Measurements from ENCODE around the gene ALKAL2.

ALKAL2 gene

DNA sequence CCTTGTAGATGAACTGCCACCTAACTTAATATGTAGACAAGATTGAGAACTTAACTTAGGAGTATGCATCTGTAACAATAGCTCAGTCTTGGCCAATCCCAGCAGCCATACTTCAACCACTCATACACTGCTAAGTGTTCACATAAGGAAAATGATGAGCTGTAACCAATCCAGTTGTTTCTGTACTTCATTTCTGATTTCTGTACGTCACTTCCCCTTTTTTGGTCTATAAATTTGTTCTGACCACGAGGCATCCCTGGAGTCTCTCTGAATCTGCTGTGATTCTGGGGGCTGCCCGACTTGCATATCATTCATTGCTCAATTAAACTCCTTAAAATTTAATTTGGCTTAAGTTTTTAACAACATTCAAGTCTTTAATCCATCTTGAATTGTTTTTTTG is 30.5 kb downstream of the ALKAL2 start:
- Histone ChIP-seq H3K4me1 (ENCODE audit: control insufficient read depth in 2 of 2, insufficient read depth in 1 of 2, low read depth in 1 of 2, low read length in 2 of 2) (no peaks in the 10 kb centered on the region), H2BK5ac (ENCODE audit: low read length) (no peak overlapping the region), H3K27ac (replicated peaks; ENCODE audit: low read length) (no peak overlapping the region), H4K91ac (ENCODE audit: low read depth, low read length, poor library complexity) (no peak overlapping the region), H2BK120ac (ENCODE audit: low read depth, low read length) (no peak overlapping the region), H3K79me1 (ENCODE audit: low read depth, low read length) (no peaks in the 10 kb centered on the region), H3K9me3 (replicated peaks in 1 of 2; ENCODE audit: control insufficient read depth in 2 of 2, insufficient read depth in 1 of 2, low read depth in 1 of 2, low read length in 2 of 2) (peaks cover 8 to 48% of the 10 kb centered on the region in 2 donors), H3K9ac (ENCODE audit: low read depth, low read length, poor library complexity) (no peak overlapping the region), H3K4me3 (ENCODE audit: low read length in 2 of 2) (no peak overlapping the region), H3K36me3 (replicated peaks in 1 of 2; ENCODE audit: control insufficient read depth in 2 of 2, insufficient read depth in 2 of 2, low read length in 2 of 2) (peaks cover 0 to 41% of the 10 kb centered on the region in 2 donors), H2BK12ac (ENCODE audit: low read length) (no peak overlapping the region), H2BK15ac (ENCODE audit: low read length) (no peak overlapping the region), H3K14ac (ENCODE audit: low read length) (no peak overlapping the region), H3K4me2 (ENCODE audit: insufficient read depth, low read length, poor library complexity, severe bottlenecking) (no peak overlapping the region), H2AFZ (ENCODE audit: low read length) (no peak overlapping the region), H2AK5ac (ENCODE audit: low read depth, low read length) (no peak overlapping the region), H3K4ac (ENCODE audit: low read length) (no peak overlapping the region), H4K8ac (ENCODE audit: low read depth, low read length) (no peak overlapping the region), H3K27me3 (ENCODE audit: control insufficient read depth in 3 of 3, insufficient read depth in 3 of 3, low read depth in 1 of 3, low read length in 3 of 3) (no peaks in the 10 kb centered on the region), H3K23ac (ENCODE audit: low read depth, low read length, poor library complexity) (no peak overlapping the region), H3K18ac (ENCODE audit: low read length) (no peak overlapping the region)
- no peak for DNase-seq (ENCODE audit: low spot score)
- no CpG with 5 or more reads among the region's 3 CpGs for WGBS, 2 donors (ENCODE audit: extremely low coverage in 2 of 2, insufficient read length in 2 of 2, insufficient replicate concordance in 1 of 2)

DNA sequence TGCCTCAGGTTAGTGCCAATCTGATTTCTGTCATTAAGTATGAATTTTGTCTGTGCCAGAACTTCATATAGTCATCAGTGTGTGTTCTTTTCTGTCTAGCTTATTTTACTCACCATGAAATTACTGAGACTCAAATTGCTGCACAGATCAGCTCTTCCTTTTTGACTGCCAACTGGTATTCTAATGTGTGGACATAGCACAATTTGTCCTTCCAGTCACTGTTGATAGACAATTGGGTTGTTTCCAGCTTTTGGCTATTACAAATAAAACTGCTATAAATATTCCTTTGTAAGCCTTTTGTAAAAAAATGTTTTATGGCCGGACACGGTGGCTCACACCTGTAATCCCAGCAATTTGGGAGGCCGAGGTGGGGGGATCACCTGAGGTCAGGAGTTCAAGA is 31.8 kb downstream of the ALKAL2 start:
- no peak overlapping the region for H3K4me3 ChIP-seq (ENCODE audit: low read length in 2 of 2)
- no CpG with 5 or more reads among the region's 3 CpGs for WGBS, 2 donors (ENCODE audit: extremely low coverage in 2 of 2, insufficient read length in 2 of 2, insufficient replicate concordance in 1 of 2)
- H3K27ac ChIP-seq (replicated peaks; ENCODE audit: low read length) = no peak overlapping the region
- no peaks in the 10 kb centered on the region for H3K27me3 ChIP-seq (ENCODE audit: control insufficient read depth in 3 of 3, insufficient read depth in 3 of 3, low read depth in 1 of 3, low read length in 3 of 3)
- no peak for DNase-seq (ENCODE audit: low spot score)
- H3K4me2 ChIP-seq (ENCODE audit: insufficient read depth, low read length, poor library complexity, severe bottlenecking) = no peak overlapping the region
- no peak overlapping the region for H3K23ac ChIP-seq (ENCODE audit: low read depth, low read length, poor library complexity)
- no peak overlapping the region for H3K18ac ChIP-seq (ENCODE audit: low read length)
- H3K79me1 ChIP-seq (ENCODE audit: low read depth, low read length) = no peaks in the 10 kb centered on the region
- no peak overlapping the region for H3K9ac ChIP-seq (ENCODE audit: low read depth, low read length, poor library complexity)
- no peak overlapping the region for H2BK12ac ChIP-seq (ENCODE audit: low read length)
- H3K9me3 ChIP-seq (replicated peaks in 1 of 2; ENCODE audit: control insufficient read depth in 2 of 2, insufficient read depth in 1 of 2, low read depth in 1 of 2, low read length in 2 of 2) = peaks cover 6 to 41% of the 10 kb centered on the region in 2 donors
- H3K14ac ChIP-seq (ENCODE audit: low read length) = no peak overlapping the region
- H2BK5ac ChIP-seq (ENCODE audit: low read length) = no peak overlapping the region
- H3K4me1 ChIP-seq (ENCODE audit: control insufficient read depth in 2 of 2, insufficient read depth in 1 of 2, low read depth in 1 of 2, low read length in 2 of 2) = no peaks in the 10 kb centered on the region
- no peak overlapping the region for H2AFZ ChIP-seq (ENCODE audit: low read length)
- no peak overlapping the region for H4K8ac ChIP-seq (ENCODE audit: low read depth, low read length)
- H3K36me3 ChIP-seq (replicated peaks in 1 of 2; ENCODE audit: control insufficient read depth in 2 of 2, insufficient read depth in 2 of 2, low read length in 2 of 2) = peaks cover 0 to 41% of the 10 kb centered on the region in 2 donors
- no peak overlapping the region for H2AK5ac ChIP-seq (ENCODE audit: low read depth, low read length)
- no peak overlapping the region for H2BK15ac ChIP-seq (ENCODE audit: low read length)
- no peak overlapping the region for H2BK120ac ChIP-seq (ENCODE audit: low read depth, low read length)
- no peak overlapping the region for H4K91ac ChIP-seq (ENCODE audit: low read depth, low read length, poor library complexity)
- no peak overlapping the region for H3K4ac ChIP-seq (ENCODE audit: low read length)

DNA sequence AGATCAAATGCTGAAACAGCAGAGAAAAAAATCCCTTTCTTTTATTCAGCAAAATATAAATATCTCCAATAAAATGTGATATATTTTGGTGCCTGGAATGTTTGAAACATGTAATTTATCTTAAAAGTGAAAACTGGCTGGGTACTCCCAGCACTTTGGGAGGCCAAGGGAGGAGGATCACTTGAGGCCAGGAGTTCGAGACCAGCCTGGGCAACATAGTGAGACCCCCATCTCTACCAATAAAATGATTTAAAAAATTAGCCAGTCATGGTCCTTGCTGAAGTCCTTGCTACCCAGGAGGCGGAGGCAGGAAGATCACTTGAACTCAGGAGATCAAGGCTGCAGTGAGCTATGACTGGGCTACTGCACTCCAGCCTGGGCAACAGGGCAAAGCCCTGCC is 32.7 kb downstream of the ALKAL2 start:
- Histone ChIP-seq H3K4me2 (ENCODE audit: insufficient read depth, low read length, poor library complexity, severe bottlenecking) (no peak overlapping the region), H2BK5ac (ENCODE audit: low read length) (no peak overlapping the region), H3K23ac (ENCODE audit: low read depth, low read length, poor library complexity) (no peak overlapping the region), H4K91ac (ENCODE audit: low read depth, low read length, poor library complexity) (no peak overlapping the region), H2AFZ (ENCODE audit: low read length) (no peak overlapping the region), H3K14ac (ENCODE audit: low read length) (no peak overlapping the region), H3K27ac (replicated peaks; ENCODE audit: low read length) (no peak overlapping the region), H2AK5ac (ENCODE audit: low read depth, low read length) (no peak overlapping the region), H2BK15ac (ENCODE audit: low read length) (no peak overlapping the region), H3K79me1 (ENCODE audit: low read depth, low read length) (no peaks in the 10 kb centered on the region), H4K8ac (ENCODE audit: low read depth, low read length) (no peak overlapping the region), H3K27me3 (ENCODE audit: control insufficient read depth in 3 of 3, insufficient read depth in 3 of 3, low read depth in 1 of 3, low read length in 3 of 3) (no peaks in the 10 kb centered on the region), H3K9me3 (replicated peaks in 1 of 2; ENCODE audit: control insufficient read depth in 2 of 2, insufficient read depth in 1 of 2, low read depth in 1 of 2, low read length in 2 of 2) (peaks cover 4 to 32% of the 10 kb centered on the region in 2 donors), H2BK12ac (ENCODE audit: low read length) (no peak overlapping the region), H3K36me3 (replicated peaks in 1 of 2; ENCODE audit: control insufficient read depth in 2 of 2, insufficient read depth in 2 of 2, low read length in 2 of 2) (peaks cover 0 to 39% of the 10 kb centered on the region in 2 donors), H3K4me3 (ENCODE audit: low read length in 2 of 2) (no peak overlapping the region), H3K18ac (ENCODE audit: low read length) (no peak overlapping the region), H3K4me1 (ENCODE audit: control insufficient read depth in 2 of 2, insufficient read depth in 1 of 2, low read depth in 1 of 2, low read length in 2 of 2) (no peaks in the 10 kb centered on the region), H3K4ac (ENCODE audit: low read length) (no peak overlapping the region), H3K9ac (ENCODE audit: low read depth, low read length, poor library complexity) (no peak overlapping the region), H2BK120ac (ENCODE audit: low read depth, low read length) (no peak overlapping the region)
- no CpG with 5 or more reads among the region's 2 CpGs for WGBS, 2 donors (ENCODE audit: extremely low coverage in 2 of 2, insufficient read length in 2 of 2, insufficient replicate concordance in 1 of 2)
- no peak for DNase-seq (ENCODE audit: low spot score)

DNA sequence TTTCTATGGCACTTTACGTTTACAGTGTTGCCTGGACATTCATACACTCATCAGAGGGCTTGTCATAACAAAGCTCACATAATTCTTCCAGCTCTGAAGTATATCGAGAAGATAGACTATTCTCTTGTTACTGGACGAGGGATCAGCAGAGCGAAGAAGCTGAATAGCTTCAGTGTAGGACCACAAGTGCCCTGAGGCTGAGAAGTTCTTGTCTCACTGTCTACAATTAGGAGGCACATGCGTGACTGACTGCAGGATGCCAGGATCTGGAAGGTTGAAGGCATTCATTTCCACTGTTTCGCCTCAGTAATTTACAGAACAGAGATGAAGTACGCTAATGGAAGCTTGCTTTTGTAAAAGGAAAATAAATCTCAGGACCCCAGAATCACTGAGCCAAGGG is 33.6 kb downstream of the ALKAL2 start:
- H2AK5ac ChIP-seq (ENCODE audit: low read depth, low read length) = no peak overlapping the region
- no peak overlapping the region for H3K14ac ChIP-seq (ENCODE audit: low read length)
- no peak overlapping the region for H2BK120ac ChIP-seq (ENCODE audit: low read depth, low read length)
- H3K36me3 ChIP-seq (replicated peaks in 1 of 2; ENCODE audit: control insufficient read depth in 2 of 2, insufficient read depth in 2 of 2, low read length in 2 of 2) = peaks cover 0 to 39% of the 10 kb centered on the region in 2 donors
- no peaks in the 10 kb centered on the region for H3K79me1 ChIP-seq (ENCODE audit: low read depth, low read length)
- no peak overlapping the region for H4K8ac ChIP-seq (ENCODE audit: low read depth, low read length)
- no peak overlapping the region for H2AFZ ChIP-seq (ENCODE audit: low read length)
- H3K9me3 ChIP-seq (replicated peaks in 1 of 2; ENCODE audit: control insufficient read depth in 2 of 2, insufficient read depth in 1 of 2, low read depth in 1 of 2, low read length in 2 of 2) = peaks cover 4 to 23% of the 10 kb centered on the region in 2 donors
- H3K27me3 ChIP-seq (ENCODE audit: control insufficient read depth in 3 of 3, insufficient read depth in 3 of 3, low read depth in 1 of 3, low read length in 3 of 3) = no peaks in the 10 kb centered on the region
- H4K91ac ChIP-seq (ENCODE audit: low read depth, low read length, poor library complexity) = no peak overlapping the region
- no peak overlapping the region for H2BK15ac ChIP-seq (ENCODE audit: low read length)
- no peak overlapping the region for H3K4me3 ChIP-seq (ENCODE audit: low read length in 2 of 2)
- H3K27ac ChIP-seq (replicated peaks; ENCODE audit: low read length) = no peak overlapping the region
- no peak for DNase-seq (ENCODE audit: low spot score)
- no CpG with 5 or more reads among the region's 7 CpGs for WGBS, 2 donors (ENCODE audit: extremely low coverage in 2 of 2, insufficient read length in 2 of 2, insufficient replicate concordance in 1 of 2)
- H2BK5ac ChIP-seq (ENCODE audit: low read length) = no peak overlapping the region
- H3K4ac ChIP-seq (ENCODE audit: low read length) = no peak overlapping the region
- no peak overlapping the region for H3K9ac ChIP-seq (ENCODE audit: low read depth, low read length, poor library complexity)
- no peak overlapping the region for H3K23ac ChIP-seq (ENCODE audit: low read depth, low read length, poor library complexity)
- no peak overlapping the region for H3K4me2 ChIP-seq (ENCODE audit: insufficient read depth, low read length, poor library complexity, severe bottlenecking)
- no peak overlapping the region for H3K18ac ChIP-seq (ENCODE audit: low read length)
- H2BK12ac ChIP-seq (ENCODE audit: low read length) = no peak overlapping the region
- no peaks in the 10 kb centered on the region for H3K4me1 ChIP-seq (ENCODE audit: control insufficient read depth in 2 of 2, insufficient read depth in 1 of 2, low read depth in 1 of 2, low read length in 2 of 2)
